ENCODE measurements around the gene ZDHHC8.

DNA sequence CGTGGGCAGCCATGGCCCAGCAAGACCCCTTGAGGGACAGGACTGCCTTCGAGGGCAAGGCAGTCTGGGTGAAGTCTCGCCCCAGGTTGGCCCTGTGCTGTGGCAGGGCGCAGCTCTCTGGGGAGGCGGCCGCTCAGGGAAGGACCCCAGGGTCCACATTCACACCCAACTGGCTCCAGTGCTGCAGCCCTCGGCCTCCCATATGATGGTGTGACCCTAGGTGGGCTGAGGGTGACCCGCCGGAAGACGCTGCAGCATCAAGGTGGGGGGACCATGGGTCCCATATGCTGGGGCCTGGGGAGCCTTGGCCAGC, 47.3 kb downstream of the ZDHHC8 start:
- TF ChIP-seq, protein P1, sequence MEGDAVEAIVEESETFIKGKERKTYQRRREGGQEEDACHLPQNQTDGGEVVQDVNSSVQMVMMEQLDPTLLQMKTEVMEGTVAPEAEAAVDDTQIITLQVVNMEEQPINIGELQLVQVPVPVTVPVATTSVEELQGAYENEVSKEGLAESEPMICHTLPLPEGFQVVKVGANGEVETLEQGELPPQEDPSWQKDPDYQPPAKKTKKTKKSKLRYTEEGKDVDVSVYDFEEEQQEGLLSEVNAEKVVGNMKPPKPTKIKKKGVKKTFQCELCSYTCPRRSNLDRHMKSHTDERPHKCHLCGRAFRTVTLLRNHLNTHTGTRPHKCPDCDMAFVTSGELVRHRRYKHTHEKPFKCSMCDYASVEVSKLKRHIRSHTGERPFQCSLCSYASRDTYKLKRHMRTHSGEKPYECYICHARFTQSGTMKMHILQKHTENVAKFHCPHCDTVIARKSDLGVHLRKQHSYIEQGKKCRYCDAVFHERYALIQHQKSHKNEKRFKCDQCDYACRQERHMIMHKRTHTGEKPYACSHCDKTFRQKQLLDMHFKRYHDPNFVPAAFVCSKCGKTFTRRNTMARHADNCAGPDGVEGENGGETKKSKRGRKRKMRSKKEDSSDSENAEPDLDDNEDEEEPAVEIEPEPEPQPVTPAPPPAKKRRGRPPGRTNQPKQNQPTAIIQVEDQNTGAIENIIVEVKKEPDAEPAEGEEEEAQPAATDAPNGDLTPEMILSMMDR (IDR thresholded peaks at IDR 0.05), result no peak
- no peak for TF ChIP-seq POLR2A (IDR thresholded peaks at IDR 0.05)

Data from right lobe of liver (tissue), 4 donors.